ENCODE results near the gene BRPF1.

The BRPF1 gene

GRCh38 chr3:9757427-9757826 lies 25.9 kb downstream of the BRPF1 start:
- Histone ChIP-seq H3F3A (ENCODE audit: low read depth) (peaks cover 4% of the 10 kb centered on the region), H3K9me2 (replicated peaks; ENCODE audit: low read depth, low read length) (no peaks in the 10 kb centered on the region), H3K4me1 (ENCODE audit: insufficient read depth, low read length, poor library complexity, severe bottlenecking) (peaks cover 24% of the 10 kb centered on the region), H3K9ac (ENCODE audit: low read depth, low read length, poor library complexity, severe bottlenecking) (no peak overlapping the region), H3K79me2 (ENCODE audit: insufficient read depth, low read length) (peaks cover 30% of the 10 kb centered on the region), H3K27me3 (ENCODE audit: insufficient read depth, low read length, poor library complexity, severe bottlenecking) (no peaks in the 10 kb centered on the region), H3K4me3 (ENCODE audit: low read length, poor library complexity, severe bottlenecking) (no peak overlapping the region), H3K9me3 (ENCODE audit: insufficient read depth, low read depth, low read length) (no peaks in the 10 kb centered on the region), H2AFZ (ENCODE audit: low read length) (no peak overlapping the region), H3K4me2 (ENCODE audit: low read depth, low read length, poor library complexity, severe bottlenecking) (no peak overlapping the region), H4K20me1 (ENCODE audit: insufficient read depth, low read length, poor library complexity, severe bottlenecking) (no peaks in the 10 kb centered on the region), H3K36me3 (ENCODE audit: insufficient read depth, low read length) (peaks cover 23% of the 10 kb centered on the region; the same call in 1 of the 2 replicates)
- TF ChIP-seq EZH2phosphoT487 (IDR thresholded peaks at IDR 0.05; ENCODE audit: borderline replicate concordance) = no peak
- TF ChIP-seq, protein P1, sequence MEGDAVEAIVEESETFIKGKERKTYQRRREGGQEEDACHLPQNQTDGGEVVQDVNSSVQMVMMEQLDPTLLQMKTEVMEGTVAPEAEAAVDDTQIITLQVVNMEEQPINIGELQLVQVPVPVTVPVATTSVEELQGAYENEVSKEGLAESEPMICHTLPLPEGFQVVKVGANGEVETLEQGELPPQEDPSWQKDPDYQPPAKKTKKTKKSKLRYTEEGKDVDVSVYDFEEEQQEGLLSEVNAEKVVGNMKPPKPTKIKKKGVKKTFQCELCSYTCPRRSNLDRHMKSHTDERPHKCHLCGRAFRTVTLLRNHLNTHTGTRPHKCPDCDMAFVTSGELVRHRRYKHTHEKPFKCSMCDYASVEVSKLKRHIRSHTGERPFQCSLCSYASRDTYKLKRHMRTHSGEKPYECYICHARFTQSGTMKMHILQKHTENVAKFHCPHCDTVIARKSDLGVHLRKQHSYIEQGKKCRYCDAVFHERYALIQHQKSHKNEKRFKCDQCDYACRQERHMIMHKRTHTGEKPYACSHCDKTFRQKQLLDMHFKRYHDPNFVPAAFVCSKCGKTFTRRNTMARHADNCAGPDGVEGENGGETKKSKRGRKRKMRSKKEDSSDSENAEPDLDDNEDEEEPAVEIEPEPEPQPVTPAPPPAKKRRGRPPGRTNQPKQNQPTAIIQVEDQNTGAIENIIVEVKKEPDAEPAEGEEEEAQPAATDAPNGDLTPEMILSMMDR (conservative IDR thresholded peaks at IDR 0.05; ENCODE audit: low read length) = no peak

GRCh38 chr3:9760779-9761505 lies 29.4 kb downstream of the BRPF1 start:
- TF ChIP-seq EZH2phosphoT487 (IDR thresholded peaks at IDR 0.05; ENCODE audit: borderline replicate concordance) = no peak
- TF ChIP-seq, protein P1 (conservative IDR thresholded peaks at IDR 0.05; ENCODE audit: low read length) = no peak
- H3K27me3 ChIP-seq (ENCODE audit: insufficient read depth, low read length, poor library complexity, severe bottlenecking) = no peaks in the 10 kb centered on the region
- H3K4me3 ChIP-seq (ENCODE audit: low read length, poor library complexity, severe bottlenecking) = no peak overlapping the region
- no peak overlapping the region for H3K9ac ChIP-seq (ENCODE audit: low read depth, low read length, poor library complexity, severe bottlenecking)
- peaks cover 13% of the 10 kb centered on the region; the same call in 1 of the 2 replicates for H3K79me2 ChIP-seq (ENCODE audit: insufficient read depth, low read length)
- H3K36me3 ChIP-seq (ENCODE audit: insufficient read depth, low read length) = peaks cover 23% of the 10 kb centered on the region; the same call in 1 of the 2 replicates
- H4K20me1 ChIP-seq (ENCODE audit: insufficient read depth, low read length, poor library complexity, severe bottlenecking) = no peaks in the 10 kb centered on the region
- H3K9me2 ChIP-seq (replicated peaks; ENCODE audit: low read depth, low read length) = no peaks in the 10 kb centered on the region
- no peaks in the 10 kb centered on the region for H3K9me3 ChIP-seq (ENCODE audit: insufficient read depth, low read depth, low read length)
- H3F3A ChIP-seq (ENCODE audit: low read depth) = no peaks in the 10 kb centered on the region
- H3K4me1 ChIP-seq (ENCODE audit: insufficient read depth, low read length, poor library complexity, severe bottlenecking) = no peaks in the 10 kb centered on the region
- H2AFZ ChIP-seq (ENCODE audit: low read length) = no peak overlapping the region
- no peak overlapping the region for H3K4me2 ChIP-seq (ENCODE audit: low read depth, low read length, poor library complexity, severe bottlenecking)

DNA sequence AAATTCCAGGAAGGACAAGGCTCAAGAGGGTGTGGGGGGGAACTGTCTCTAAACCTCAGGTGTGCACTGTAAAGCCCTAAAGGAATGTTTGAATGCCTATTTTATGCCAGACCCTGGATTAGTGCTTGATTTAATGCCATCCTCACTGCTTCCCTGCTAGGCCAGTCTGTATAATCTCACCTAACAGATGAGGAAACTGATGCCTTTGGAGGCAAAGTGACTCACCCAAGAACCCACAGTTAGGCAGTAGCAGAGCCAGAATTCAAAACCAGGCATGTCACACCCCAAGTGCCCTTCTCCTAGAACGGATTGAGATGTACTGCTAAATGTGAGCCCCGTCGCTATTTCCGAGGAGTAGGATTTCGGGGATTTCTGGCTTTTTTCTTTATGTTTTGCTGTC lies 30.4 kb downstream of the BRPF1 start:
- H3K9me2 ChIP-seq (replicated peaks; ENCODE audit: low read depth, low read length) = no peaks in the 10 kb centered on the region
- H3K79me2 ChIP-seq (ENCODE audit: insufficient read depth, low read length) = peaks cover 3% of the 10 kb centered on the region; the same call in 1 of the 2 replicates
- no peaks in the 10 kb centered on the region for H3K4me1 ChIP-seq (ENCODE audit: insufficient read depth, low read length, poor library complexity, severe bottlenecking)
- no peaks in the 10 kb centered on the region for H3K9me3 ChIP-seq (ENCODE audit: insufficient read depth, low read depth, low read length)
- H3K4me2 ChIP-seq (ENCODE audit: low read depth, low read length, poor library complexity, severe bottlenecking) = no peak overlapping the region
- H3K27me3 ChIP-seq (ENCODE audit: insufficient read depth, low read length, poor library complexity, severe bottlenecking) = no peaks in the 10 kb centered on the region
- no peaks in the 10 kb centered on the region for H4K20me1 ChIP-seq (ENCODE audit: insufficient read depth, low read length, poor library complexity, severe bottlenecking)
- H2AFZ ChIP-seq (ENCODE audit: low read length) = no peak overlapping the region
- H3K4me3 ChIP-seq (ENCODE audit: low read length, poor library complexity, severe bottlenecking) = no peak overlapping the region
- TF ChIP-seq EZH2phosphoT487 (IDR thresholded peaks at IDR 0.05; ENCODE audit: borderline replicate concordance) = no peak
- TF ChIP-seq, protein P1 (conservative IDR thresholded peaks at IDR 0.05; ENCODE audit: low read length) = no peak
- H3F3A ChIP-seq (ENCODE audit: low read depth) = no peaks in the 10 kb centered on the region
- H3K9ac ChIP-seq (ENCODE audit: low read depth, low read length, poor library complexity, severe bottlenecking) = no peak overlapping the region
- peaks cover 14% of the 10 kb centered on the region; the same call in 1 of the 2 replicates for H3K36me3 ChIP-seq (ENCODE audit: insufficient read depth, low read length)

Data from Loucy (cell line).